Fibroblast of pulmonary artery (primary cell): ENCODE results near the gene AKAP13.

Experiments
- DNase-seq: peaks from one replicate; pipeline ENCODE4 v3.0.0-alpha.2; 2010; ENCODE audit warnings: low read depth
- H3K4me3 ChIP-seq: replicated peaks from 2 replicates; pipeline ENCODE4 v1.5.1; 2011; ENCODE audit warnings: low read depth, mild to moderate bottlenecking, control low read depth, low read length, moderate library complexity
- TF ChIP-seq, protein P1 (sequence below): IDR thresholded peaks from 2 replicates; pipeline ENCODE4 v1.5.1; 2011; ENCODE audit warnings: mild to moderate bottlenecking, control low read depth, low read length, inconsistent platforms; ENCODE audit errors: missing control alignments

Gene AKAP13

GRCh38 chr15:85498471-85498870 lies 118.1 kb downstream of the AKAP13 start:
- no peak for DNase-seq
- no peak overlapping the region for H3K4me3 ChIP-seq
- TF ChIP-seq, protein P1, sequence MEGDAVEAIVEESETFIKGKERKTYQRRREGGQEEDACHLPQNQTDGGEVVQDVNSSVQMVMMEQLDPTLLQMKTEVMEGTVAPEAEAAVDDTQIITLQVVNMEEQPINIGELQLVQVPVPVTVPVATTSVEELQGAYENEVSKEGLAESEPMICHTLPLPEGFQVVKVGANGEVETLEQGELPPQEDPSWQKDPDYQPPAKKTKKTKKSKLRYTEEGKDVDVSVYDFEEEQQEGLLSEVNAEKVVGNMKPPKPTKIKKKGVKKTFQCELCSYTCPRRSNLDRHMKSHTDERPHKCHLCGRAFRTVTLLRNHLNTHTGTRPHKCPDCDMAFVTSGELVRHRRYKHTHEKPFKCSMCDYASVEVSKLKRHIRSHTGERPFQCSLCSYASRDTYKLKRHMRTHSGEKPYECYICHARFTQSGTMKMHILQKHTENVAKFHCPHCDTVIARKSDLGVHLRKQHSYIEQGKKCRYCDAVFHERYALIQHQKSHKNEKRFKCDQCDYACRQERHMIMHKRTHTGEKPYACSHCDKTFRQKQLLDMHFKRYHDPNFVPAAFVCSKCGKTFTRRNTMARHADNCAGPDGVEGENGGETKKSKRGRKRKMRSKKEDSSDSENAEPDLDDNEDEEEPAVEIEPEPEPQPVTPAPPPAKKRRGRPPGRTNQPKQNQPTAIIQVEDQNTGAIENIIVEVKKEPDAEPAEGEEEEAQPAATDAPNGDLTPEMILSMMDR: no peak

GRCh38 chr15:85499371-85499887 lies 119.0 kb downstream of the AKAP13 start:
- TF ChIP-seq, protein P1: no peak
- DNase-seq: no peak
- no peak overlapping the region for H3K4me3 ChIP-seq

DNA sequence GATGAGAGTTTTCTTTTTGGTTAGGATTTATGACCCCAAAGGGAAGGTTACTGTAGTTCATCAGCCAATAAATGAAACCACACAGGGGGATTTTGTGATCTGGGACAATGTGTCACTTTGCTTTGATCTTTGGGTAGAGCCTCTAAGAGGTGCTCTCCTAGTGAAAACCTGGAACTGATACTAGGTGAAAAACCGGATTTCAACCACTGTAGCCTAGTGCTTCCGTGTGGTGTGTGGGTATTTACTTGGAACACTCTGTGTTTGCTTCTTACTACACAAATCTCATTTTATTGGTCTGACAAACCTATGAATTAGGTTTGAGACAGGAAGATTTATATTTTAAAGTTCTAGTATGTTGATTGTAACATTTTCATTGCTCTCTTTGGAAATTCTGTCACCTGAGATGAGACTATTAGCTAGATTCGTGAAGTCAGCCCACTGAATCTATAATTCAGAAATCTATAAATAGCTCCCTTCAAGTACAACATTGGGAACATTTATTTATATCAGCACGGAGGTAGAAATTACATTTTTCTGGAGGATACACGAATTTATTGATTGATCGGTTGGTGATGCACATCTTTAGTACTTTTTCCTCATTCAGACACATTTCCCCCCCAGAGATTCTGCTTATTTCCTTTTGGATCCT lies 119.8 kb downstream of the AKAP13 start:
- no peak overlapping the region for H3K4me3 ChIP-seq

GRCh38 chr15:85500729-85501128 lies 120.3 kb downstream of the AKAP13 start:
- no peak overlapping the region for H3K4me3 ChIP-seq
- TF ChIP-seq, protein P1: no peak
- DNase-seq: peak; percentile 76

More for the DNA sequence above, 119.8 kb downstream of the AKAP13 start:
- DNase-seq: no peak
- TF ChIP-seq, protein P1: no peak

DNA sequence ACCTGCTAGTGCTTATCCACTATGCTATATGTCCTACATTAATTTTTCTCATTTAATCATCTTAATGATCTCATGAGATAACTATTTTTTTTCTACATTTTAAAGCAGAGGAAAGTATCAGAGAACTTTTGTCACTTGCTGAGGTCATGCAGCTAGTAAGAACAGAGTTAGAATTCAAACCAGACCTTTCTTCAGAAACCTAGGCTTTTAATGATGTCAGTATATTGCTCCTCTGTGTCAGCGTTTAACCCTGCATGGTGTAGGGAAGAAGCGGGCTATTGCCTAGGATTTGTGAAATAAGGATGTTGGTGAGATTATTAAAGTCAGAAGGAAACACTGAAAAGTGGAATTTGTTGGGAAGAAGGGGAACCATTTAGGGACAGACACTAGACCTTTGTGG lies 121.2 kb downstream of the AKAP13 start:
- H3K4me3 ChIP-seq: no peak overlapping the region
- no peak for DNase-seq
- TF ChIP-seq, protein P1: no peak

DNA sequence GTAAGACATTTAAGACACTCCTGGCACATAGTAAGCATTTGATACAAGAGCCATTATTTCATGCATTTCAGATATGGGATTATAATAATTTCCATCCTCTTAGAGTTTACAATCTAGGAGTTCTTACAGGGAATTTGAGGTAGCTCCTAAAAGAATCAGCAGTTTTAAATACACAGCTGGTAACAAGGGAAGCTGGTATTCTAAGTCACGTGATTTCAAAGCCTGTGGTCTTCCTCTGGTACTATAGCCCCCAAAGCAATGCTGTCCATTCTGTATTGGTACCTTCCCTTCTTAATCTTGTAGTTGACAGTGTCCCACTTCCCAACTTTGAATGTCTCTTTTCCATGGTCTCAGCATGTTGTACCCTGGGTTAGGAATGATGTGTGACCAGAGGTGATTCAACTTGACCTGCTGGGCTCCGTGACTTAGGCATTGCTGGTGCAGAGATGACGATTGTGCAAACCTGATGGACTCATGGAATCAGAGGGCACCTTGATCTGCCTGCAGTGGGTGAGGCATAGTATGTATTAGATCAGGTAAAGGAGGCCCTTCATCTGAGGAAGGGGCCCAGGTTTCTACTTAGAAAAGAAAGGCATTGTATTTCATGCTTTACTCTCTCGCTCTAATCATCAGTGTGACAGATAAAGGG lies 122.9 kb downstream of the AKAP13 start:
- DNase-seq: no peak
- H3K4me3 ChIP-seq: no peak overlapping the region
- TF ChIP-seq, protein P1: no peak
